Hematopoietic multipotent progenitor cell (in vitro differentiated cells): Measurements from ENCODE around the gene GRM7. TPM values are rescaled to one million over a fixed set of nuclear protein-coding genes. Genes with fewer than 3 reads are reported as not detected.

Experiments
- DNase-seq, 3 donors: peaks; one replicate each; pipeline ENCODE4 v3.0.0-alpha.2; 2011 to 2015; ENCODE audit warnings: low read depth in 2 of 3, low spot score in 2 of 3
- total RNA-seq: library from RNA; depleted of rRNA; stranded (reverse); fragments of >200 nt; gene quantifications from one replicate; pipeline ENCODE4 v1.2.3, GENCODE V29; 2012

Gene GRM7
- total RNA-seq, 1 donor: under 0.01 TPM

GRCh38 chr3:7693976-7694375, 833.1 kb downstream of the GRM7 start:
- DNase-seq: no peak

- DNase-seq: no peak
Measured at GRCh38 chr3:7695049-7695448, 834.1 kb downstream of the GRM7 start.

GRCh38 chr3:7696320-7696719, 835.4 kb downstream of the GRM7 start:
- DNase-seq: no peak

- DNase-seq: peak in 1 of 3 donors; percentile 11
Measured at GRCh38 chr3:7697548-7697947, 836.6 kb downstream of the GRM7 start.

- no peak for DNase-seq
Measured at GRCh38 chr3:7700539-7700938, 839.6 kb downstream of the GRM7 start.

- no peak for DNase-seq
Measured at GRCh38 chr3:7700977-7701376, 840.1 kb downstream of the GRM7 start.

GRCh38 chr3:7707187-7707586, 846.3 kb downstream of the GRM7 start:
- DNase-seq: no peak

GRCh38 chr3:7709376-7710082, 848.6 kb downstream of the GRM7 start:
- peak in 1 of 3 donors; percentile 23 for DNase-seq

GRCh38 chr3:7710284-7710683, 849.4 kb downstream of the GRM7 start:
- DNase-seq: peak in 1 of 3 donors; percentile 46

- DNase-seq: no peak
Measured at GRCh38 chr3:7713724-7714123, 852.8 kb downstream of the GRM7 start.

- DNase-seq: no peak
Measured at GRCh38 chr3:7720649-7721297, 859.9 kb downstream of the GRM7 start.

GRCh38 chr3:7721869-7722268, 861.0 kb downstream of the GRM7 start:
- no peak for DNase-seq

GRCh38 chr3:7728566-7729519, 867.9 kb downstream of the GRM7 start:
- DNase-seq: no peak

- no peak for DNase-seq
Measured at GRCh38 chr3:7733933-7734332, 873.0 kb downstream of the GRM7 start.

- DNase-seq: no peak
Measured at GRCh38 chr3:7734456-7734855, 873.5 kb downstream of the GRM7 start.

GRCh38 chr3:7737263-7737662, 876.3 kb downstream of the GRM7 start:
- DNase-seq: no peak

GRCh38 chr3:7739754-7740153, 878.8 kb downstream of the GRM7 start:
- DNase-seq: no peak

GRCh38 chr3:7740458-7740857, 879.5 kb downstream of the GRM7 start:
- DNase-seq: no peak

GRCh38 chr3:7744850-7745249, 883.9 kb downstream of the GRM7 start:
- no peak for DNase-seq

- DNase-seq: no peak
Measured at GRCh38 chr3:7745711-7746110, 884.8 kb downstream of the GRM7 start.

GRCh38 chr3:7749931-7750695, 889.2 kb downstream of the GRM7 start:
- DNase-seq: no peak
